ENCODE results near the gene OR6J1.
"Not testable (repeated sequence)": the region's sequence is repeated elsewhere in the genome, so short reads cannot be mapped to it uniquely, and the experiment has no call there.

OR6J1 gene

DNA sequence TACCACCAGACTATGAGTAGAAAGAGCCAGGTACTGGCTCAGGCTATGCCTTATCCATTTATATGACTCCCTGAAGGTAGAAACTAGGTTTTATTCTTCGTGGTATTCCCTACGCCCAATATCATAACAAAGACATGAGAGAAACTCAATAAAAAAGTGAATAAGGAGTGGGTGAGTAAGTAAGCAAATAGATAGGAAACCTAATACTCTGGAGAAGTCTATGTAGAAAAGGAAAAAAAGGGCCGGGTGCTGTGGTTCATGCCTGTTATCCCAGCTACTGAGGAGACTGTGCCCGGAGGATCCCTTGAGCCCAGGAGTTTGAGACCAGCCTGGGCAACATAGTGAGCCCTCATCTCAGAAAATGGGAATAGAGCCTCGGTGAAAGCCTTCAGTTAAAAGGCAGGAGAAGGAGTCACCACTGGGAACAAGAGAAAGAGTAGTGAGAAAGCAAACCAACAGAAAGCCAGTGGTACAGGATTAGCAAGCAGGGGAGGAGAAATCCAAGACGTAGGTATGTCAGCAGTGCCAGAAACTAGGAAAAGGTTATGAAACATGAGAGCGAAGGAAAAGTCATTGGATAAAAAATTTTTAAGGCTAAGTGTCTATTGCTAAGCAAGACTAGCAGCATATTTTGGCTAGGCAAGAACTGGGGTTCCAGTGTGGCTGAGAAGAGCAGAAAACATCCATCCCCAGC, 6.0 kb upstream of the OR6J1 start:
- no peak for DNase-seq

DNA sequence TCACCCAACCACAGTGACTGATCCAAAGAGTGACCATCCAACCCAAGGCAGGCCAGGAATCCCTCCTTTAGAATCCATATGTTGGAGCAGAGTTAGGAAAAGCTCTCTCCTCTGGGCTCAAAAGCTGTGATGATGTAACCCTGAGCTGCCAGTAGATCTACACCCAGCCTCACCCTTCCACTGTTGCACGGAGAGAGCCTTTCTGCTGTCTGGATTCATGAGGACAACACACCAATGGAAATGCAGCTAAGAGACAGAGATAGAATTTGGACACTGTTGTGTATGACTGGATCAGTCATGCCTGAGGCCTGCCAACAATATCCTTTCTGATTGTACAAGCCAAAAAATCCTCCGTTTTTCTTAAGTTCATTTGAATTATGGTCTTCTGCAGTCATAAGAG, 4.4 kb upstream of the OR6J1 start:
- DNase-seq = no peak

DNA sequence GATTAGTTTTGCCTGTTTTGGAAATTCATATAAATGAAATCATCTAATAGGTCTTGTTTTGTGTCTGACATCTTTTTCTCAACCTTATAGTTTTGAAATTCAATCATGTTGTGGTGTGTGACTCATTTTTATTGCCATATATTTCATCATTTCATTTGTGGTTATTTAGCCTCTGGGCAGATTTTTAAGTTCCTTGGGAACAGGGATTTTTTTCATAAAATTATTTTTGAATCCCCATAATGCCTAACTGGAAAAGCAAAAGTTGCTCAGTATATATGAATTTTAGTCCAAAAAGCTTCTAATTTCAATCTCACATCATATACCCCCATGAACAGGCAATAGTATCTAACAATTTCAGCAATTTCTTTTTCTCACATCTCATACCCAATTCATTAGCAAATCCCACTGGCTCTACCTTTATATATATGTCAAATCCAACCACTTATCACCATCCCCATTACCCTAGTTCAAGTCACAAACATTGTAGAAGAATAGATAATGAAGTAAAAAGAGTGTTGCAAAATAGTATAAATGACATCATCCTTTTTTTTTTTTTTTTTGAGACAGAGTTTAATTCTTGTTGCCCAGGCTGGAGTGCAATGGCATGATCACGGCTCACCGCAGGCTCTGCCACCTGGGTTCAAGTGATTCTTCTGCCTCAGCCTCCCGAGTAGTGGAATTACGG, 2.6 kb upstream of the OR6J1 start:
- DNase-seq = no peak

DNA sequence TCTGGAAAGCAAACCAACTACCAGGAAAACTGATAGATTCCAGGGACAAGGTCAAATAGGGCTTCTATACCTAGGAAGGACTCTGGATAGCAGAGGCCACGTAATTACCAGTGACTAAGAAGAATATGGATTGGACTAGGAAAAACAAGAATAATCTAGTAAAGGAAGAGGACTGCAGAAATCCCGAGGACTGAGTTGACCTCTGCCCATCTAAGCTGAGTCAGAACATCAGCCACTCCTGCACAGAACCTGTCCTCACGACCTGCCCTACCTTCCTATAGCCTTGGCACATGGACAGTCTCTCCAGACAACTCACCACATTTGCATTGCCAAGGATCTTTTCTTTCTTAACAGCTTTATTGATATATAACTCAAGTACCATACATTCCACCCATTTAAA, 2.3 kb downstream of the OR6J1 start:
- no peak for DNase-seq

DNA sequence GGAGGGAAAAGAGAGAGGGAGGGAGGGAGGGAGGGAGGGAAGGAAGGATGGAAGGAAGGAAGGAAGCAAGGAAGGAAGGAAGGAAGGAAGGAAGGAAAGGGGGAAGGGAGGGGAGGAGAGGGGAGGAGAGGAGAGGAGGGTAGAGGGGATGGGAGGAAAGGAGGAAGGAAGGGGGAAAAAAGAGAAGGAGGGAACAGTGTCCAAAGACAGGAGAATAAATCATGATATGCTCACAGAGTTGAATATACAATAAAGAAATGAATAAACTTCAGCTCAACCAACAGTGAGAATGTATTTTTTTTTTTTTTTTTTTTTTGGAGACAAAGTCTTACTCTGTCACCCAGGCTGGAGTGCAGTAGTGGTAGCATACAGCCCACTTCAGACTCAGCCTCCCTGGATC, 4.0 kb downstream of the OR6J1 start:
- DNase-seq = no peak

DNA sequence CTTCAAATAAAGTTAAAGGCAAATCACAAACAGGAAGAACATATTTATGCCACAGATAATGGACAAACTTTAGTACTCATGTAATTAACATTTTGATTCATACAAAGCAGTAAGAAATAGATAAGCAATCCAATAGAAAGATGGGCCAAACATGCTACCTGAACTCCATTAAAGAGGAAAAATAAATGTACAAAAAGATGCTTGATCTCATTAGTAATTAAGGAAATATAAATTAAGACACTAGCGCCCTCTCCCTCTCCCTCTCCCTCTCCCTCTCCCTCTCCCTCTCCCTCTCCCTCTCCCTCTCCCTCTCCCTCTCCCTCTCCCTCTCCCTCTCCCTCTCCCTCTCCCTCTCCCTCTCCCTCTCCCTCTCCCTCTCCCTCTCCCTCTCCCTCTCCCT, 8.2 kb downstream of the OR6J1 start:
- not testable (repeated sequence) for DNase-seq

DNA sequence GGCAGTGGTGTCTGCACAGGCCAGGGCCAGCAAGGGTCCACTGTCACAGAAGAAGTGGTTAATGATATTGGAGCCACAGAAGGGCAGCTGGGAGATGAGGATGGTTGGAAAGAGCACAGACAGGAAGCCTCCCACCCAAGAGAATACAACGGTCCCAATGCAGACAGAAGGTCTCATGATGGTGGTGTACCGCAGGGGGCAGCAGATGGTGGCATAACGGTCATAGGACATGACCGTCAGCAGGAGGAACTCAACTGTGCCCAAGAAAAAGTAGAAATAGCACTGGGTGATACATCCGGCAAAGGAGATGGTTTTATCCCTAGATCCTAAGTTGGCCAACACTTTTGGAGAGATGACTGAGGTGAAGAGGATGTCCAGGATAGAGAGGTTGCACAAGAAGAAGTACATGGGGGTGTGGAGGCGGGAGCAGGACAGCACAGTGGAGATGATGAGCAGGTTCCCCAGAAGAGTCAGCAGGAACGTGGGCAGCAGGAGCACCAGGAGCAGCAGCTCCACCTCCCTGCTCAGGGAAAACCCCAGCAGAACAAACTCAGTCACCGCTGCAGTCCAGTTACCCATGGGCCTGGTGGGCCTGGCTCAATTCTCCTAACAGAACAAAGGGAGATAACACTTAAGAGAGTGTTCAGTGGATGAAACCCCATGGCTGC, 9.8 kb downstream of the OR6J1 start:
- no peak for DNase-seq

DNA sequence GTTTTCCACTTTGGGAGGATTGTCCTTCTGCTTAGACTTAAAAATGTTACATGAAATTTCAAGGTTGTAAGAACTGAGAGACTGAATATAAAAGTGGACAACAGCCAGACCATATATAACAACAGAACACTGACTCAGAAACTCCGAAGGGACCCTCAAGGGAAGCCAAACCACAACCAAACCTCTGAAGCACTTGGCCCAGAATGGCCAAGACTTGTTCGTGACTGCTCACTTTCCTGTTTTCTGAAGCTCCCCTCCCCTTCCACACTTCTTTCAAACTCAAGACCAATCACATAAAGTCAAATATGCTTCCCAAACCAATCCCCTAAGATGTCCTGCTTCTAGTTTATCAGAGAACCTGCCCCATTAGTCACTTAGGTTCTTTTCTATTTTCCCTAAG, 13.7 kb downstream of the OR6J1 start:
- no peak for DNase-seq

DNA sequence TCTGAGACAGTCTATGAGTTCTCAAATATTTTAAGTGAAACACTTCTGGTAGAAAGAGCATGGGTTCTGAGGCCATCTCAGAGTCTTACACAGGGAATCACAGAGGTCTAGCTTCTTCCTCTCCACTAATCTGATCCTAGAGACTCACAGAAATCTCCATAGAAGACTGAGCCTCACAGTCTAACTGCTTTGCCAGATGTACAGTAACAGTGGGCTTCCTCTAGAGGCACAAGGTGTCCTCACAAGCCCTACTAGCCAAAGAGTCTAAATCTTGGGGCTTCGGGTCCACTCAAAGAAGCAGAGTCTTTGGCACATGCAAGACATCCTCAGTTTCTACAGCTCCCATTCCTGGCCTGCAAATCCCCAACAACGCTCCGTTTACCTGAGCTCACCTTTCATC, 14.1 kb downstream of the OR6J1 start:
- no peak for DNase-seq

DNA sequence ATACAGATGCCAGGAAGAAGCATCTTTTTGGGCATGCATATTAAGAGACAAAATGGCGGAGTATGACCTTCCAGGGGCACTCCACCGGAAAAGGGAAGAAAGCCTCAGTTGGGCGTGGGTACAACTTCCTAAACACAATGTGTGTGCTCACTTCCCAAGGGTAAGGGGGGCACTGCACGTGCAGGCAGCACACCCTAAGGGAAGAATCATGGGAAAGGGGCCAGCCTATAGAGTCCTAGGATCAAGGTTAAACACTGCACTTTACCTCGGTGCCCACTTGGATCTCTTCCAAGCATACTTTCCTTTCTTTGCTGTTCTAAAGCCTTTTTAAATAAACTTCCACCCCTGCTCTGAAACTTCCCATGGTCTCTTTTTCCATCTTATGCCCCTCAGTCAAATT, 14.8 kb downstream of the OR6J1 start:
- no peak for DNase-seq

DNA sequence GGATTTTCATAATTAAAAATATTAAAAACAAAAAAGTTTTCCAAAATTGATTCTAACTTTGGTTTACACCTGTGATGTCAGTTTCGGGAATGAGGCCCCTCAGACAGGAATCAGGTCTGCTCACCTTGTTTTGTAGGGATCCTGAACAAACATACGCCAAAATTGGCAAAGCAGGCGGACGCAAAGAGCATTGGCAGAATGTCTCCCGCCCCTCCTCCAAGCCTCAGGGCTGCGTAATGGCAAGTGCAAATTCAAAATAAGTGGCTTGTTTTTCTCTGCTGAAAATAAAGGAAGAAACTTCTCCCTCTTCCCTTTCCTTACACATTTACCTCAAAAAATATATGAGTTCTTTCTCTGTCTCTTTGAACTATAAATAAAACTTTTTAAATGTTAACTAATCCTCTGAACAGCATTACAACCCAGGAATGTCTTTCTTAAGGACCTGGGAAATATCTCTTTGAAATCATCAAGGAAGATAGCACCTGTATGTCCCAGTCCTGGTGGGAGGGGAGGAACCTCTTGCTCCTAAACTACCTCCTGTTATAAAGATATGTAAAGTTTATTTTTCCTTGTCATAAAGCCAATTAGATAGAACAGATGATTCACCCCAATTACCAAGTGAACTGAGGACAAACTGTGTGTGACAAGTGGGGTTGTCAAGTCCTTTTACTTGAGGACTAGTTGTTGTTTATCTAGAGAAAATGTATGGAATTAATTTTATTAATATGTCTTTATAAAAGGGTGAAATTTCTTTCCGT, 16.5 kb downstream of the OR6J1 start:
- DNase-seq = no peak

DNA sequence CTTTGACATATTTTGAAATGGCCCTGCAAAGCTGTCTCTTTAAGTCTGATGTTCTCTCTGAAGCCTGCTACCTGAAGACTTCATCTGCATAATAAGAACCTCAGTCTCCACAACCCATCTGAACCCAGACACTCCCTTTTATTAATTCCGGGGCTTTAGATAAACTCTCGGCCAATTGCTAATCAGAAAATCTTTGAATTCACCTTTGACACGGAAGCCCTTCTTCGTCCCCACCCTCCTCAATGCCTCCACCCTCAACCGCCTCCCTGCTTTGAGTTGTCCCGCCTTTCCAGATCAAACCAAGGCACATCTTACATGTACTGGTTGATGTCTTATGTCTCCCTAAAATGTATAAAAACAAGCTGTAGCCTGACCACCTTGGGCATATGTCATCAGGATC, 17.6 kb downstream of the OR6J1 start:
- no peak for DNase-seq

DNA sequence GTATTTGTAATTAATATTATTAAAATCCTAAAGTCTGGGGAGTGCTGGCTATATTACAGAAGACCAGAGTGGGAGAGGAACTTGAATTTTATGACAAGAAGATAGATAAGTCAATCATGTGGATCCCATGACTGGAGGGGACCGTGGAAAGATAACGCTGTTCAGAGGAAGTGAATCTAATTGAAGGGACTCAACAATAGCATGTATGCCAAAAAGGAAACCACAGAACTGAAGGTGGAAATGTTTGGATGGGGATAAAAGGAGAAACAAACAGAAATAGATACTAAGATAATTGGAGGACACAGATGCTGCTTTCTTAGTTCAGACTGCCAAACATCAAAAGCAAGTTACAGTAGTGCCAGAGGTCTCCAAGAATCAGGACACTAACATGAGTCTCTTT, 21.1 kb downstream of the OR6J1 start:
- no peak for DNase-seq

DNA sequence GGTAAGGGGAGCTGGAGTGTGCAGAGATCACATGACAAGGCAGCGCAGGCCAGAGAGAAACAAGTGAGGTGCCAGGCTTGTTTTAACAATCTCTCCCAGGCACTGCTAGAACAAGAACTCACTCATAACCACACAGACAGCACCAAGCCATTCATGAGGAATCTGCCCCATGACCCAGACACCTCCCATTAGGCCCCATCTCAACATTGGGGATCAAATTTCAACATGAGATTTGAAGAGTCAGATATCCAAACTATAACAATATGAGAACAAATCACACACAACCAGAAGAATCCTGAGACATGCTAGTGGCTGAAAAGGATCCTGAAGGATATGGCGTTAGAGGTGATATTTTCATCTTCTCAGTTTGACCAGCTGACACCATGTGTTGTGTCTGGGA, 21.9 kb downstream of the OR6J1 start:
- DNase-seq = no peak

DNA sequence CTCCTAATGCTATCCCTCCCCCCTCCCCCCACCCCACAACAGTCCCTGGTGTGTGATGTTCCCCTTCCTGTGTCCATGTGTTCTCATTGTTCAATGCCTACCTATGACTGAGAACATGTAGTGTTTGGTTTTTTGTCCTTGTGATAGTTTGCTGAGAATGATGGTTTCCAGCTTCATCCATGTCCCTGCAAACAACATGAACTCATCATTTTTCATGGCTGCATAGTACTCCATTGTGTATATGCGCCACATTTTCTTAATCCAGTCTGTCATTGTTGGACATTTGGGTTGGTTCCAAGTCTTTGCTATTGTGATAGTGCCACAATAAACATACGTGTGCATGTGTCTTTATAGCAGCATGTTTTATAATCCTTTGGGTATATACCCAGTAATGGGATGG, 28.4 kb downstream of the OR6J1 start:
- not testable (repeated sequence) for DNase-seq

DNA sequence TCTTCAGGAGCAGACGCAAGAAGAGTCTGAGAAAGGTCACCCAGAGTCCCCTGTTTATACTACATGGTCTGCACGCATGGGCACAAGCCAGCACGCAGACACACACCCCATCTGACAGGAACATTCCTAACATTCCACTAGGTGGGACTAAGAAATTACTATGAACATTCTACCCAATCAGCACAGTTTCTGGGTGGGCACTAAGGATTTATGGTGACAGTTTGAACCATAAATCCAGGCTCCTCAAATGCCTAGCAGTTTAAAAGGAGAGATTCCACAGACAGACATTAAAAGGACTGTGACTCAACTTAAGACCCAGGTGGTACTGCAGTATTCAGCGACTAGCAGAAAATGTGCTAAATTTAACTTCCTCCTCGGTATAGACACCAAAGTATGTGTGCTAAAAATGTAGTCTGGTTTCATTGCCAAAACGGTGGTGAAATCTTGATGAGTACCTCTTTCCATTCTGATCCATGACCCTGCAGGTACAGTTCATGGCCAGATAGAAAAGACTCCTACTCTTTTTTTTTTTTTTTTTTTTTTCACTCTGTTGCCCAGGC, 29.8 kb downstream of the OR6J1 start:
- DNase-seq = no peak

DNA sequence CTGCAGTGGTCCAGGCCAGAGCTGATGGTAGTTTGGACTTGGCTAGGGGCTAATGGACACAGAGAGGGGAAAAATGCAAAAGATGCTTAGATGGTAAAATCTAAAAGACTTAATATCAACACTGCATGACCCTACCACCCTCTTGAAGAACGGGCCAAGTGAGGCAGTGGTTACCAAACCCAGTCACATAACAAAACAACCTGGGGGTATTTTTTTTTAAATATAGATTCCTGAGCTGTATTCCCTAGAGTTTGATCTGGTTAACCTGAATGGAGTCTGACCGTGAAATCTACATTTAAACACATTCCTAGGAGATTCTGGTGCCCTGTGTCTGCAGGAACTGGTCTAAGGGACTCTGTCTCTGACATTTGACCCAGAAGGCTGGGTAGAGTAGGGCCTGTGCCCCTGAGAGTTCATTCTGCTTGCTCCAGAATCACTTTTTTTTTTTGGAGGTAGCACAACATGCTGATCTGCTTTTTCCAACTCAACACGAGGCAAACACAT, 30.4 kb downstream of the OR6J1 start:
- no peak for DNase-seq

DNA sequence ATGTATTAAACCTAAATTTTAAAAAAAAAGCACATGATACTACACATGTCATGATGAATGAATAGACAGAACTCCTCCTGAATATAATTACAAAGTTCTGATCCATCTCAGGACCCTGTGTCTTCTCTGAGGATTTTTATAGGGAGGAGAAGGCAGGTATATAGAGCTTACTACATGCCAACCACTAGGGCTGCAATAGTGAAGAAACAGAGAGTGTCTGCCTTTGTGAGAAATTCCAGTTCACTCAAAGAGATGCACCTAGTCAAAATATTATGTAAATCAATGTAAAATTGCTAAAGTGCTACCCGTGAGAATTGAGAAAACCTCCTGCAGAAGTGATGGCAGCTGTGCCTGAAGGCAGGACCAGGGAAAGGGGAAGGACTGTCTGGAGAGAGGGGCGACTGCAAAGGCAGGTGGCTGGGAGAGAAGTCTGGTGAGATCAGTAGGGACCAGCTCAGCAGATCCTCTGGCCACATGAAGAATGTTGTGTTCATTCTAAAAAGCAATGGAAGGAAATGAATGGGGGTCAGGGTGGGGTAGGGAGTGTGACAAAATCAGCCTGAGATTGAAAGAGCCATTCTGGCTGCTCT, 31.0 kb downstream of the OR6J1 start:
- no peak for DNase-seq

DNA sequence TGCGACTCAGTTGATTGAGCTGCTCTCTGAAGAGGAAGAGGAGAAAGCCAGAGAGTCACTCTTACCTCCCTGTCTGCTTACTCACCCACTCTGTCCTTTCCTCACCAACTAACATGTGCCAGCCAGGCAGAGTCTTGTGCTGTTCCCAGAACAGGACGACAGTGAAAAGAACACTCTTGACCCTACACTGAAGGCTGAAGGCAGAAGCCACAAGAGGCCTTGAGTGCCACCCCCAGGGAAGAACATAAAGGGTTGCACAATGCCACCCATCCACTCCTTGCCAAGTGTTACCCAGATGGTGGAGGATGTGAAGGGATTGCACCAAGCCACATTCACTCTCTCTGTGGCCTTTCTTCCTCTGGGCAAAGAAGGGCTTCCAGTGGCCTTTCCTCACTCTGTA, 33.2 kb downstream of the OR6J1 start:
- no peak for DNase-seq

DNA sequence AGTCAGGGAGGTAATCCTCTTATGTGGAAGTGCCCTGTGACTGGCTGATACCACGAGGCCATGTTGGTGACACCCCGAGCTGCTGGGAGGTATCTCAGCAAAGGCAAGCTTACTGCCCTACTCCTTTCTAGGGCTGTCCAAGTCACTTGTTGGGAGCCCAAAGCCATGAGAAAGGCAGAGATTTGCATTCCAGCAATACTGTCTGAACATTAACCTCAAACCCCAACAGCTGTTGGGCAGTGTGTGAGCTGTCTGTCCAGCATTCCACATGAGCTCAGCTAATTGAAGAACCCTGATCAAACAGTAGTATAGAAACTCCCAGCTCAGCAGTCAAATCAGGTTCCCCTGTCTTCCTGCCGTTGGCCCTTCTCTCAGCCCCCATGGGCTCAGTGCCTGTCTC, 36.9 kb downstream of the OR6J1 start:
- no peak for DNase-seq

DNA sequence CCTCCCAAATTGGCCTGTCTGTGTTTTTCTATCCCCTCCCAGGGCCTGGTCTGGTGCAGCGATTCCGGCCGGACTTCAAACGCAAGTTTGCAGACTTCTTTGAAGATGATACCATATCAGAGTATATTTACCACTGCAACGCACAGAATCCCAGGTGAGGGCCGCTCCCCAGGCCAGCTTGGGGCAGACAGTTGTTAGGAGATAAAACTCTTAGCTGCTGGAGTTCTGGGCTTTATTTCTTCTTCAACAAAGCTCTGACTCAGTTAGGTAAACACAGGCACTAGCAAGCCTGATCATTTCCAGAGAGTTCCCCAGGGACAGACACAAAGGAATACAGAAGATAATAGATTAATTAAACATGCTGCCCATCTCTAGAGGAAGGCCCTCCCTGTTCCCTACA, 37.8 kb downstream of the OR6J1 start:
- DNase-seq = no peak

DNA sequence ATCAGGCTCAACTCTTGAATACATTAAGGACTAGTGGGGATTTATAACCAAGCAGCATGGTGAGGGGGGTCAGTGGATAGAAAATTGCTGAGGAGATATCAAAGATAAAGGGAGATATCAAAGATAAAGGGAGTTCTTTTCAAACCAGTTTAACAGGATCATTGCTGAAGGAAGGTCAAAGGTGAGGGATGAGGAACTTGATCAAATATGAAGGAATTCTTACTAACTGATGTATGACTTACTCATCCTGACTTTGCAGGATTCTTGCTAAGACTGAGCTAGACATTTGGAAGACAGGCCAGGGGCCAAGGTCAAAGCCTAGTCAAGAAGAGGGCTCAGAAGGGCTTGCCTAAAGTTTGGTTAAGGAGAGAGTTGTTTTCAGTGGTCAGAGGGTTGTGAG, 41.3 kb downstream of the OR6J1 start:
- no peak for DNase-seq

DNA sequence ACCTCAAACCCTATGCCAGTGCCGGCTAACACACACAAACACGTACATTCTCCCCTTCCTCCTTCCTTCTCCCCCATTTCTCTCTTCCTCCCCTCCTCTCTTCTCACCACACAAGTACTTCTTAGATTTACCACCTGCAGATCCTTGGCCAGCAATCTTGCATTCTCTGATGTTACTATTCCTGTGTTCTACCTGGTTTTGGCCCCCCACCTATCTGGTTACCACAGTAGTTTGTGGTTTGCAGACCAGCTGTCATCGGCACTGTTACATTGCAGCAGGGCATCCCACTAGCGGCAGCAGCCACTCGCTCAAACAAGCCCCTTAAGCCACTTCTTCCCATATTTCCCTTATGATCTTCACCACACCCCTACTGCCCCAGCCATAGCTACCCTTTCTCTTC, 42.2 kb downstream of the OR6J1 start:
- DNase-seq = no peak
